Measurements from ENCODE around the gene VPS41.

VPS41 gene

DNA sequence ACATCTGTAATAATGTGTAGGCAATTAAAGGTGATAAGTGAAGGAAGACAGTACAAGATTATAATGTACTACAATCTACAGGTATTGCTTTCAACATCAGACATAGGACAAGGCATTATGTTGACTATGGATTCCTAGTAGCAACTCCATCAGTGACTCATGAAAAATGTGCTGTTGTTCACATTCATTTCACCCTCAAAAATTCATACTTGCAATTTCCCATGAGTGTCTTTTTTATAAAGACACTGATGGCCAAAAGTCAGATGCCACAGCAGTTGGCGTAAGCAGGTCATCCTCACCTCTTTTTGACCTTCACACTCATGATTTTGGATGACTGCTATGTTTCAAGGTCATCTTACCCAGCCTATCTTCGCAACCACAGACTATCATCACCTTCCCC, 177.8 kb downstream of the VPS41 start:
- ChIA-PET CTCF (no interaction called here), POLR2A (ENCODE audit: low non-redundant PET) (no interaction called here)
- DNase-seq (ENCODE audit: low spot score): no peak
- H3K27ac ChIP-seq: no peak overlapping the region
- TF ChIP-seq, protein P1, sequence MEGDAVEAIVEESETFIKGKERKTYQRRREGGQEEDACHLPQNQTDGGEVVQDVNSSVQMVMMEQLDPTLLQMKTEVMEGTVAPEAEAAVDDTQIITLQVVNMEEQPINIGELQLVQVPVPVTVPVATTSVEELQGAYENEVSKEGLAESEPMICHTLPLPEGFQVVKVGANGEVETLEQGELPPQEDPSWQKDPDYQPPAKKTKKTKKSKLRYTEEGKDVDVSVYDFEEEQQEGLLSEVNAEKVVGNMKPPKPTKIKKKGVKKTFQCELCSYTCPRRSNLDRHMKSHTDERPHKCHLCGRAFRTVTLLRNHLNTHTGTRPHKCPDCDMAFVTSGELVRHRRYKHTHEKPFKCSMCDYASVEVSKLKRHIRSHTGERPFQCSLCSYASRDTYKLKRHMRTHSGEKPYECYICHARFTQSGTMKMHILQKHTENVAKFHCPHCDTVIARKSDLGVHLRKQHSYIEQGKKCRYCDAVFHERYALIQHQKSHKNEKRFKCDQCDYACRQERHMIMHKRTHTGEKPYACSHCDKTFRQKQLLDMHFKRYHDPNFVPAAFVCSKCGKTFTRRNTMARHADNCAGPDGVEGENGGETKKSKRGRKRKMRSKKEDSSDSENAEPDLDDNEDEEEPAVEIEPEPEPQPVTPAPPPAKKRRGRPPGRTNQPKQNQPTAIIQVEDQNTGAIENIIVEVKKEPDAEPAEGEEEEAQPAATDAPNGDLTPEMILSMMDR (conservative IDR thresholded peaks at IDR 0.05; ENCODE audit: low read depth): no peak

- TF ChIP-seq, protein P1 (conservative IDR thresholded peaks at IDR 0.05; ENCODE audit: low read depth): no peak
- CTCF ChIA-PET: no interaction called here
- DNase-seq (ENCODE audit: low spot score): no peak
- no peak overlapping the region for H3K27ac ChIP-seq
- POLR2A ChIA-PET (ENCODE audit: low non-redundant PET): no interaction called here
Observed at GRCh38 chr7:38728145-38728544, 180.8 kb downstream of the VPS41 start.

- TF ChIP-seq, protein P1 (conservative IDR thresholded peaks at IDR 0.05; ENCODE audit: low read depth): no peak
- DNase-seq (ENCODE audit: low spot score): no peak
- POLR2A ChIA-PET (ENCODE audit: low non-redundant PET): no interaction called here
- H3K27ac ChIP-seq: no peak overlapping the region
- CTCF ChIA-PET: no interaction called here
Observed at GRCh38 chr7:38727184-38727940, 181.6 kb downstream of the VPS41 start.

DNA sequence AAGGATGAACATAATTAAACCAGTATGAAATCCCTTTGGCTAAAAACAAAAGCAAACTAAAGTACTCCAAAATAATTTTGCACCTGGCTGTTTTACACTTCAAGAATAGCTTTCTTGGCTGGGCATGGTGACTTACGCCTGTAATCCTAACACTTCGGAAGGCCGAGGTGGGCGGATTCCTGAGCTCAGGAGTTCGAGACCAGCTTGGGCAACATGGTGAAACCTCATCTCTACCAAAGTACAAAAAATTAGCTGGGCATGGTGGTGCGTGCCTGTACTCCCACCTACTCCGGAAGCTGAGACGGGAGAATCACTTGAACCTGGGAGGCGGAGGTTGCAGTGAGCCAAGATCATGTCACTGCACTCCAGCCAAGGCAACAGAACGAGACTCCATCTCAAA, 185.7 kb downstream of the VPS41 start:
- no peak overlapping the region for H3K27ac ChIP-seq
- TF ChIP-seq, protein P1 (conservative IDR thresholded peaks at IDR 0.05; ENCODE audit: low read depth): no peak
- DNase-seq (ENCODE audit: low spot score): no peak
- ChIA-PET POLR2A (ENCODE audit: low non-redundant PET) (no interaction called here), CTCF (interaction anchor here (0.6 kb wide), 2 partner anchors 205 to 775 kb away, joined by 3 to 5 read pairs; no protein-coding TSS in a partner anchor)

GRCh38 chr7:38716397-38716796, 192.6 kb downstream of the VPS41 start:
- DNase-seq (ENCODE audit: low spot score): no peak
- TF ChIP-seq, protein P1 (conservative IDR thresholded peaks at IDR 0.05; ENCODE audit: low read depth): no peak
- no peak overlapping the region for H3K27ac ChIP-seq
- CTCF ChIA-PET: no interaction called here
- POLR2A ChIA-PET (ENCODE audit: low non-redundant PET): no interaction called here

DNA sequence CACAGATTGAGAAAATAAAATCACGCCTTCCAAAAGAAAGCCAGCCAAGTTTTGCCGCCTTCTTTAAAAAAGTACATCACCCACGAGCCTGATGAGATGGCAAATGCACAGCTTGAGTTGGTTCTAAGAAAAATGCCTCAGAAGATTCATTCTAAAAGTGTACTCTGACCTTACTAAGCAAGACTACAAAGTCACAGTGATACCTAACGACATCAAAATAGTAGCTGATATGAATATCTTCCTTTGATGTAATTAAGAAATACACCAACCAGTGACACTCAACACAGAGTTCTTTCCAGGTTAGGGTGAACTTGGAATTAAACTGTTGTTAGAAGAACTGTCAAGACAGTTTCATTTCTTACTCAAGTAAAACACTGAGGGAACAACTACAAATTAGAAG, 199.9 kb downstream of the VPS41 start:
- ChIA-PET POLR2A (ENCODE audit: low non-redundant PET) (no interaction called here), CTCF (no interaction called here)
- no peak for DNase-seq (ENCODE audit: low spot score)
- H3K27ac ChIP-seq: no peak overlapping the region
- TF ChIP-seq, protein P1 (conservative IDR thresholded peaks at IDR 0.05; ENCODE audit: low read depth): no peak

All from RWPE1 (cell line).